LoVo (cell line): ENCODE results near the gene CCDC127.

Experiments used
- DNase-seq: peaks from one replicate; pipeline ENCODE4 v3.0.0-alpha.2; 2016; ENCODE audit warnings: low spot score

CCDC127 gene

GRCh38 chr5:189976-190365, 28.0 kb downstream of the CCDC127 start:
- no peak for DNase-seq

- no peak for DNase-seq
Measured at GRCh38 chr5:189486-189885, 28.5 kb downstream of the CCDC127 start.

- peak; percentile 89 for DNase-seq
Measured at GRCh38 chr5:188488-189481, 29.2 kb downstream of the CCDC127 start.

GRCh38 chr5:187617-188451, 30.1 kb downstream of the CCDC127 start:
- no peak for DNase-seq

GRCh38 chr5:187042-187431, 30.9 kb downstream of the CCDC127 start:
- DNase-seq: no peak

- DNase-seq: no peak
Measured at GRCh38 chr5:186091-187041, 31.6 kb downstream of the CCDC127 start.

- DNase-seq: no peak
Measured at GRCh38 chr5:185095-186070, 32.6 kb downstream of the CCDC127 start.

- DNase-seq: no peak
Measured at GRCh38 chr5:184471-184870, 33.5 kb downstream of the CCDC127 start.

- DNase-seq: no peak
Measured at GRCh38 chr5:182126-182525, 35.8 kb downstream of the CCDC127 start.

GRCh38 chr5:181566-181965, 36.4 kb downstream of the CCDC127 start:
- DNase-seq: no peak

GRCh38 chr5:181160-181559, 36.8 kb downstream of the CCDC127 start:
- no peak for DNase-seq

- DNase-seq: no peak
Measured at GRCh38 chr5:180286-180918, 37.6 kb downstream of the CCDC127 start.

GRCh38 chr5:179401-179800, 38.6 kb downstream of the CCDC127 start:
- no peak for DNase-seq

- no peak for DNase-seq
Measured at GRCh38 chr5:178110-178509, 39.8 kb downstream of the CCDC127 start.

- no peak for DNase-seq
Measured at GRCh38 chr5:176296-176823, 41.6 kb downstream of the CCDC127 start.

GRCh38 chr5:174876-175465, 43.0 kb downstream of the CCDC127 start:
- no peak for DNase-seq

- no peak for DNase-seq
Measured at GRCh38 chr5:174291-174600, 43.7 kb downstream of the CCDC127 start.

GRCh38 chr5:173392-174290, 44.3 kb downstream of the CCDC127 start:
- DNase-seq: no peak

- DNase-seq: no peak
Measured at GRCh38 chr5:172841-173251, 45.1 kb downstream of the CCDC127 start.
